ENCODE results near the gene FLNB. TPM values are rescaled to one million over a fixed set of nuclear protein-coding genes. Genes with fewer than 3 reads are reported as not detected.

Gene FLNB
- total and polyA plus RNA-seq, 2 of the 13 experiments (the other 11 are each of a cell fraction or from before 2014, with no cell fraction given): 106 to 130 TPM

- TF ChIP-seq HNF4A (CRISPR knock-in tag; IDR thresholded peaks at IDR 0.05) (peak; percentile 84), ZNF33A (CRISPR knock-in tag; IDR thresholded peaks at IDR 0.05; ENCODE audit: borderline replicate concordance) (no peak), GPN1 (CRISPR knock-in tag; IDR thresholded peaks at IDR 0.05; ENCODE audit: borderline replicate concordance) (no peak), ETV5 (CRISPR knock-in tag; IDR thresholded peaks at IDR 0.05; ENCODE audit: borderline replicate concordance) (peak; percentile 90), ZFP62 (CRISPR knock-in tag; IDR thresholded peaks at IDR 0.05) (no peak), ZNF770 (CRISPR knock-in tag; IDR thresholded peaks at IDR 0.05) (0 out of 2 replicates have a peak, but pooled peaks have one; percentile 31), DR1 (CRISPR knock-in tag; IDR thresholded peaks at IDR 0.05) (no peak), ZNF782 (CRISPR knock-in tag; IDR thresholded peaks at IDR 0.05; ENCODE audit: borderline replicate concordance) (no peak), ZNF224 (CRISPR knock-in tag; IDR thresholded peaks at IDR 0.05) (no peak), ZNF484 (CRISPR knock-in tag; IDR thresholded peaks at IDR 0.05; ENCODE audit: borderline replicate concordance, low read depth) (no peak), ZNF878 (CRISPR knock-in tag; IDR thresholded peaks at IDR 0.05) (no peak), BCLAF1 (IDR thresholded peaks at IDR 0.05) (no peak), RBM22 (optimal IDR thresholded peaks at IDR 0.05; ENCODE audit: low read length) (no peak), ZMAT3 (CRISPR knock-in tag; conservative IDR thresholded peaks at IDR 0.05) (no peak), ZNF850 (CRISPR knock-in tag; conservative IDR thresholded peaks at IDR 0.05) (no peak), PPARG (CRISPR knock-in tag; conservative IDR thresholded peaks at IDR 0.05) (peak; percentile 92), CEBPG (CRISPR knock-in tag; IDR thresholded peaks at IDR 0.05) (peak; percentile 78), ZNF205 (CRISPR knock-in tag; IDR thresholded peaks at IDR 0.05) (peak; percentile 47; the same call in 1 of the 2 replicates), GZF1 (CRISPR knock-in tag; IDR thresholded peaks at IDR 0.05) (no peak), ZNF143 (CRISPR knock-in tag; IDR thresholded peaks at IDR 0.05) (no peak), ZNF460 (CRISPR knock-in tag; IDR thresholded peaks at IDR 0.05; ENCODE audit: borderline replicate concordance) (no peak), MYC (CRISPR knock-in tag; IDR thresholded peaks at IDR 0.05; ENCODE audit: borderline replicate concordance) (no peak; the same call in 1 of the 2 replicates)
- TF ChIP-seq, protein P1, sequence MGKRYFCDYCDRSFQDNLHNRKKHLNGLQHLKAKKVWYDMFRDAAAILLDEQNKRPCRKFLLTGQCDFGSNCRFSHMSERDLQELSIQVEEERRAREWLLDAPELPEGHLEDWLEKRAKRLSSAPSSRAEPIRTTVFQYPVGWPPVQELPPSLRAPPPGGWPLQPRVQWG (CRISPR knock-in tag; IDR thresholded peaks at IDR 0.05; ENCODE audit: borderline replicate concordance, low read depth): no peak
- TF ChIP-seq, protein P2, sequence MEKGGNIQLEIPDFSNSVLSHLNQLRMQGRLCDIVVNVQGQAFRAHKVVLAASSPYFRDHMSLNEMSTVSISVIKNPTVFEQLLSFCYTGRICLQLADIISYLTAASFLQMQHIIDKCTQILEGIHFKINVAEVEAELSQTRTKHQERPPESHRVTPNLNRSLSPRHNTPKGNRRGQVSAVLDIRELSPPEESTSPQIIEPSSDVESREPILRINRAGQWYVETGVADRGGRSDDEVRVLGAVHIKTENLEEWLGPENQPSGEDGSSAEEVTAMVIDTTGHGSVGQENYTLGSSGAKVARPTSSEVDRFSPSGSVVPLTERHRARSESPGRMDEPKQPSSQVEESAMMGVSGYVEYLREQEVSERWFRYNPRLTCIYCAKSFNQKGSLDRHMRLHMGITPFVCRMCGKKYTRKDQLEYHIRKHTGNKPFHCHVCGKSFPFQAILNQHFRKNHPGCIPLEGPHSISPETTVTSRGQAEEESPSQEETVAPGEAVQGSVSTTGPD (CRISPR knock-in tag; IDR thresholded peaks at IDR 0.05): peak; percentile 94
- TF ChIP-seq, protein P3, sequence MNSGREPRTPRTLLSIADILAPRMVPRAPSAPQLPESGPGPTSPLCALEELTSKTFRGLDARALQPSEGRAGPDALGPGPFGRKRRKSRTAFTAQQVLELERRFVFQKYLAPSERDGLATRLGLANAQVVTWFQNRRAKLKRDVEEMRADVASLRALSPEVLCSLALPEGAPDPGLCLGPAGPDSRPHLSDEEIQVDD (CRISPR knock-in tag; IDR thresholded peaks at IDR 0.05; ENCODE audit: borderline replicate concordance): no peak
These were observed 180.8 kb downstream of the FLNB start (continued) for GRCh38 chr3:58188921-58189451.
